Body of pancreas (tissue), 4 donors: ENCODE data around the gene CLIC3. TPM values are rescaled to one million over a fixed set of nuclear protein-coding genes. Genes with fewer than 3 reads are reported as not detected.
A peak's percentile ranks its signal among the peaks of the same experiment; 100 is the strongest.

Experiments
- ATAC-seq: fragments of 150-250 bp; one replicate; pipeline ENCODE4 v1.9.1; 2016
- DNase-seq, 4 donors: peaks; one replicate each; pipeline ENCODE4 v3.0.0-alpha.2; 2019
- H3K27ac ChIP-seq, 4 donors: fragments of 200-600 bp; sonication (generic); 1 replicate in 3 of 4; 2 replicates in 1 of 4; pipeline versions ENCODE4 v1.5.1 to v1.6.1; 2016 to 2019; ENCODE audit warnings: mild to moderate bottlenecking in 1 of 4, mixed read lengths in 1 of 4, moderate library complexity in 1 of 4
- H3K27me3 ChIP-seq, 2 donors: fragments of 200-600 bp; sonication (generic); one replicate each; pipeline ENCODE4 v1.6.0; 2016; ENCODE audit warnings: mild to moderate bottlenecking in 1 of 2
- H3K36me3 ChIP-seq, 2 donors: fragments of 200-600 bp; sonication (generic); replicated peaks in 1 of 2; 2 replicates each; pipeline ENCODE4 v1.5.1; 2016; ENCODE audit warnings: low read depth in 2 of 2; ENCODE audit not compliant: insufficient read depth in 1 of 2
- H3K4me1 ChIP-seq: fragments of 200-600 bp; sonication (generic); one replicate; pipeline ENCODE4 v1.6.0; 2016
- H3K4me3 ChIP-seq, 2 donors: fragments of 200-600 bp; sonication (generic); 1 replicate in 1 of 2; 2 replicates in 1 of 2; pipeline ENCODE4 v1.5.1; 2016 to 2019
- H3K9me3 ChIP-seq, 3 donors: fragments of 200-600 bp; sonication (generic); 1 replicate in 2 of 3; 2 replicates in 1 of 3; pipeline ENCODE4 v1.5.1; 2016
- POLR2A ChIP-seq, 3 donors: fragments of 450-650 bp; IDR thresholded peaks; one replicate each; pipeline ENCODE4 v1.6.1; 2016; ENCODE audit warnings: antibody characterized with exemption in 3 of 3, mild to moderate bottlenecking in 2 of 3
- WGBS, 2 donors: methylation state at CpG; one replicate each; pipeline ENCODE4 v1.1.5; 2017; 5-methylcytosine and 5-hydroxymethylcytosine counted together
- intact Hi-C: fragments of 100-400 bp; cut with DNase I; formaldehyde crosslinking; loops from one replicate; pipeline ENCODE4 v1.15.1; 2023
- total RNA-seq, 2 donors: library from RNA; depleted of rRNA; stranded (reverse); fragments of >200 nt; gene quantifications; one replicate each; pipeline ENCODE4 v1.1.0, GENCODE V29; 2016
- TF ChIP-seq, protein P1 (sequence below), 7 experiments: fragments of 450-650 bp in 4 of 7; fragments of 200-600 bp in 3 of 7; sonication (generic) in 3 of 7; IDR thresholded peaks; one replicate each; pipeline ENCODE4 v1.5.1; 2016 to 2019; ENCODE audit warnings: antibody characterized with exemption in 7 of 7

CLIC3 gene
- total RNA-seq, 2 donors from 2014 or later, result 2.0 TPM; not detected in 1

DNA sequence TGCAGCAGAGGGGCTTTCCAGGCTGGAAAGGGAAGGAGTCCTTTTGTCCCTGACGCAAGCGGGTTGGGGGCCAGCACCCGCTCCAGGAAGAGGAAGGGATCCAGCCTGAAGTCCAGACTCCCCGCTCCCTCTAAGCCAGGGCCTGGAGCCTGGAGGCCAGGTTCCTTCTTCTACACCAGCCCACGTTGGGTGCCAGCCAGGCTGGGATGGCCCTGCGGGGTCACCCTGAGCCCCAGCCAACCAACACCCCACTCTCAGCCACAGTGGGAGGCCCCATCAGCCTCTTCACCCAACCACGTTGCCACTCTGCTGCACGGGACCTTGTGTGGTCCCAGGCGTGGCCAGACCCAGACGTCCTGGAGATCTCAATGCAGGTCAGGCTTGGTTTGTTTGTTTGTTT, 36.5 kb upstream of the CLIC3 start:
- TF ChIP-seq, protein P1, sequence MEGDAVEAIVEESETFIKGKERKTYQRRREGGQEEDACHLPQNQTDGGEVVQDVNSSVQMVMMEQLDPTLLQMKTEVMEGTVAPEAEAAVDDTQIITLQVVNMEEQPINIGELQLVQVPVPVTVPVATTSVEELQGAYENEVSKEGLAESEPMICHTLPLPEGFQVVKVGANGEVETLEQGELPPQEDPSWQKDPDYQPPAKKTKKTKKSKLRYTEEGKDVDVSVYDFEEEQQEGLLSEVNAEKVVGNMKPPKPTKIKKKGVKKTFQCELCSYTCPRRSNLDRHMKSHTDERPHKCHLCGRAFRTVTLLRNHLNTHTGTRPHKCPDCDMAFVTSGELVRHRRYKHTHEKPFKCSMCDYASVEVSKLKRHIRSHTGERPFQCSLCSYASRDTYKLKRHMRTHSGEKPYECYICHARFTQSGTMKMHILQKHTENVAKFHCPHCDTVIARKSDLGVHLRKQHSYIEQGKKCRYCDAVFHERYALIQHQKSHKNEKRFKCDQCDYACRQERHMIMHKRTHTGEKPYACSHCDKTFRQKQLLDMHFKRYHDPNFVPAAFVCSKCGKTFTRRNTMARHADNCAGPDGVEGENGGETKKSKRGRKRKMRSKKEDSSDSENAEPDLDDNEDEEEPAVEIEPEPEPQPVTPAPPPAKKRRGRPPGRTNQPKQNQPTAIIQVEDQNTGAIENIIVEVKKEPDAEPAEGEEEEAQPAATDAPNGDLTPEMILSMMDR (IDR thresholded peaks at IDR 0.05), result no peak
- peak in 1 of 3 donors; percentile 23 for TF ChIP-seq POLR2A (IDR thresholded peaks at IDR 0.05)
- H3K4me3 ChIP-seq, result no peak overlapping the region
- peak in 2 of 4 donors; percentile 28 to 67 for DNase-seq

DNA sequence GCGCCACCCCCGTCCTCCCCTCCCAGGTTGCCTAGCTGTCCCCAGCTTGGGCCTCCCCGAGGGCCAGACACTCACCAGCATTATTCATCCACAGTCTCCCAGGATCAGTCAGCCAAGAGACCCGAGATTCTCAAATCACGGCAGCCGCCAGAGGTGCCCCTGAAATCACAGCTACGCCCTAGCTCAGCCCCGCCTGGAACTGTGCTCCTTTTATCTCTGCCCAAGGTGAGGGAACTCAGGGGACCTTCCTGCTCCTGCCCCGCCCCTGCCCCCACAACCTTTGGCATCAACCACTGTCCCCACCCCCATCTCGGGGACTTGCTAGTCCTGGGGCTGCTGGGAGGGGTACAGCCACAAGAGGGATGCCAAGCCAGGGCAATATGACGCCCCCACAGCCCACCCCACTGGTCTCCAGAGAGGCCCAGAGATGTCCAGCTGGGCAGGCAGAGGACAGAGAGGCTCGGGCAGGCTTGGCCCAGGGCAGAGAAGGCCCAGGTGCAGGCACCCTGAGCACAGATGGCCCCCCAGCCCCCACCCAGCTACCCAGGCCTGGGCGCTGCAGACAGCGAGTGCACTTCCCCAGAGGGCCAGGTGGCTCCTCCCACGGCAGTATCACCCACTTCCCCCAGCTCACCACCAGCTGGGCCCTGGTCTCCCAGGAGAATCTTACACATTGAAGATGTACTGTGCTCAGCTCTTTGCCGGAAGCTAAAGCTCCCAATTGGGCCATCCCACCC, 35.7 kb upstream of the CLIC3 start, which contains the start of gene FUT7:
Gene FUT7, minus strand, starts transcription at position 185 of the 737 bp plus-strand sequence. Its CDS starts 97 bp downstream, at position 88.
- TF ChIP-seq, protein P1 (IDR thresholded peaks at IDR 0.05), result no peak
- TF ChIP-seq POLR2A (IDR thresholded peaks at IDR 0.05), result no peak
- Histone ChIP-seq H3K4me3 (no peak within 1 kb of the TSS), H3K4me1 (peaks cover 33% of the 10 kb centered on the region), H3K27me3 (no peaks in the 10 kb centered on the region), H3K27ac (peak within 1 kb of the TSS in 1 of 4 donors; percentile 58), H3K36me3 (no peaks in the 10 kb centered on the region), H3K9me3 (no peaks in the 10 kb centered on the region)
- intact Hi-C loops, result no loop called here
- ATAC-seq (no peak), DNase-seq (no peak)
- WGBS, 2 donors, result 60 to 72% methylated on average over 5 to 16 of the region's 16 CpGs

More for the DNA sequence above, 36.5 kb upstream of the CLIC3 start:
- intact Hi-C loops, result no loop called here
- Histone ChIP-seq H3K4me1 (peaks cover 27% of the 10 kb centered on the region), H3K27ac (peak overlapping the region in 1 of 4 donors; percentile 58), H3K27me3 (no peaks in the 10 kb centered on the region), H3K9me3 (no peaks in the 10 kb centered on the region), H3K36me3 (no peaks in the 10 kb centered on the region)
- ATAC-seq, result no peak
- 75 to 89% methylated on average over 6 to 10 of the region's 10 CpGs for WGBS, 2 donors

DNA sequence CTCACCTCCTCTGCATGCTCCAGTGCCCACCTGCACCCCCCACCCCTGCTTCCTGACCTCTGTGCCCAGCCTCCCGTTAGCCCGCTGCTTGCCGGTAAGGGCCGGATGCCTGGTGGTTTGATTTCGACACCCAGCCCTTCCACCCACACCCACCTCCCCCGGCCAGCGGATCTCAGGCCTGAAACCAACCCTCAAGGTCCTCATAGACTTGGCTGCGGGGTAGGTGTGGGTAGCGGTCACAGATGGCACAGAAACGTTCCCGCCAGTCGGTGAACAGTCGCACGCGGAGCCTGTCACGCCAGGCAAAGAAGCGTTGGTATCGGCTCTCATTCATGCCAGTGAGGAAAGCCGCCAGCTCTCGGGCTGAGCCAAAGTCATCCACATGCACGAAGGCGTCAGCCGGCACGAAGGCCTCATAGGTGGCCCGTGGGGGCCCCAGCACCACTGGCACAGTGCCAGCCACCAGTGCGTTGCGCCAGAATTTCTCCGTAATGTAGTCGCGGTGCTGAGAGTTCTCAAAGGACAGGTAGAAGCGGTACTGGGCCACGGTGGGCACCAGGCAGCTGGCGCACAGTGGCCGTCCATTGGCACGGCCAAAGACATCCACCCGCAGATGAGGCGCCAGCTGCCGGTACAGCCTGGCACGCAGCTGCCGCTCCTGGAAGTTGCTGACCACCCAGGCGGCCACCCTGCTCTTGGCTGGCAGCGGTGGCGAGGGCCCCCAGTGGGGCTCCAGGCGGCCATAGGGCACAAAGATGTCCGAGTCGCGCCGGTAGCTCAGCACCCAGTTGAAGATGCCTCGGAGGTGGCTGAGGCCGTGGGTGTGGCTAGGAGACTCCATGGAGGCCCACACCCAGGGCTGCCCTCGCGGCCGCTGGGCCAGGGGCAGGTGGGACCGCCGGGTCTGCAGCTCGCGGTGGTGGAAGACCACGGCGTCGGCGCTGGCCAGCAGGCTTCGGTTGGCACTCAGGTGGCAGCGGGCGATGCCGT, 34.5 kb upstream of the CLIC3 start:
- H3K27me3 ChIP-seq, result no peaks in the 10 kb centered on the region
- no peak for TF ChIP-seq POLR2A (IDR thresholded peaks at IDR 0.05)
- TF ChIP-seq, protein P1 (IDR thresholded peaks at IDR 0.05), result no peak
- no peaks in the 10 kb centered on the region for H3K9me3 ChIP-seq
- DNase-seq (no peak), ATAC-seq (no peak)
- no peak overlapping the region for H3K4me3 ChIP-seq
- intact Hi-C loops, result no loop called here
- peaks cover 45% of the 10 kb centered on the region for H3K4me1 ChIP-seq
- no peak overlapping the region for H3K27ac ChIP-seq
- 84 to 88% methylated on average over 23 to 63 of the region's 65 CpGs for WGBS, 2 donors
- H3K36me3 ChIP-seq, result no peaks in the 10 kb centered on the region

DNA sequence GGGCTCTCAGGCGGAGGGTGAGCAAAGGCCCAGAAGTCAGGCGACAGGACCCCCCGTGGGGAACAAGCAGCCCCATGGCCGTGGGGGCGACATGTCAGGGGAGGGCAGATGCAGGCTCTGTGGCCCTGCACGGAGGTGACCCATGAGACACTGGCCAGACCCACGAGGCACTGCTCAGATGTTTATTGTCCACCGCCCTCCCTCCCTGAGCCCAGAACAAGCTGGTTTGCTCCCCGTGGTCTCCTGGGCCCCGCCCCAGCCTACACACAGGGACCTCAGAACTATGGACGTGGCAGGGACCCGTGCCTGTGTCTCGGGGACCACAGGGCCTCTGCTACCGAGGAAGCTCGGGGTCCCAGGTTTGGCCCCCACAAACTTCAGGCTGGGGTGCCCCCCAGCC, 33.6 kb upstream of the CLIC3 start:
- H3K27me3 ChIP-seq, result no peaks in the 10 kb centered on the region
- H3K9me3 ChIP-seq, result no peaks in the 10 kb centered on the region
- no peak for DNase-seq
- peaks cover 47% of the 10 kb centered on the region for H3K4me1 ChIP-seq
- H3K36me3 ChIP-seq, result no peaks in the 10 kb centered on the region
- intact Hi-C loops, result no loop called here
- no peak overlapping the region for H3K4me3 ChIP-seq
- no peak for TF ChIP-seq POLR2A (IDR thresholded peaks at IDR 0.05)
- TF ChIP-seq, protein P1 (IDR thresholded peaks at IDR 0.05), result no peak
- WGBS, 2 donors, result 36 to 74% methylated on average over 3 to 14 of the region's 15 CpGs
- no peak for ATAC-seq
- no peak overlapping the region for H3K27ac ChIP-seq
